Neutrophil (primary cell): ENCODE data around the gene ABCC3.

ENCODE experiments used
- H3K27ac ChIP-seq: fragments of 200-600 bp; sonication (generic); 2 replicates; pipeline ENCODE4 v1.5.1; 2016; ENCODE audit warnings: mild to moderate bottlenecking, moderate library complexity
- H3K27me3 ChIP-seq: fragments of 200-600 bp; sonication (generic); 2 replicates; pipeline ENCODE4 v1.6.0; 2016; ENCODE audit warnings: mild to moderate bottlenecking
- H3K36me3 ChIP-seq: fragments of 200-600 bp; sonication (generic); 2 replicates; pipeline ENCODE4 v1.5.1; 2017
- H3K4me1 ChIP-seq, 2 experiments: fragments of 200-600 bp in 1 of 2; sonication (generic) in 1 of 2; 1 replicate in 1 of 2; 2 replicates in 1 of 2; pipeline versions ENCODE4 v1.5.1 to v1.6.1; 2013 to 2016; ENCODE audit warnings: low read depth in 1 of 2, low read length in 1 of 2, mild to moderate bottlenecking in 1 of 2, moderate library complexity in 1 of 2; ENCODE audit not compliant: control insufficient read depth in 1 of 2, insufficient read depth in 1 of 2
- H3K4me3 ChIP-seq, 2 experiments: fragments of 200-600 bp in 1 of 2; sonication (generic) in 1 of 2; 1 replicate in 1 of 2; 2 replicates in 1 of 2; pipeline ENCODE4 v1.5.1; 2013 to 2016; ENCODE audit warnings: low read depth in 1 of 2, low read length in 1 of 2, mild to moderate bottlenecking in 1 of 2, moderate library complexity in 1 of 2
- H3K9me3 ChIP-seq: fragments of 200-600 bp; sonication (generic); 2 replicates; pipeline ENCODE4 v1.5.1; 2016
- CTCF ChIP-seq: fragments of 200-600 bp; sonication (generic); IDR thresholded peaks from 2 replicates; pipeline ENCODE4 v1.5.1; 2016; ENCODE audit warnings: antibody characterized with exemption

Gene ABCC3

GRCh38 chr17:50638606-50638965 is 3.9 kb downstream of the ABCC3 start:
- Histone ChIP-seq H3K27me3 (peaks cover 58% of the 10 kb centered on the region), H3K9me3 (no peaks in the 10 kb centered on the region), H3K36me3 (no peaks in the 10 kb centered on the region), H3K4me3 (no peak overlapping the region), H3K4me1 (peaks cover 4 to 14% of the 10 kb centered on the region in 2 experiments), H3K27ac (no peak overlapping the region)
- no peak for TF ChIP-seq CTCF

GRCh38 chr17:50638966-50639713 is 4.5 kb downstream of the ABCC3 start:
- TF ChIP-seq CTCF, result no peak
- no peak overlapping the region for H3K27ac ChIP-seq
- no peak overlapping the region for H3K4me3 ChIP-seq
- H3K27me3 ChIP-seq, result peaks cover 53% of the 10 kb centered on the region
- no peaks in the 10 kb centered on the region for H3K36me3 ChIP-seq
- no peaks in the 10 kb centered on the region for H3K9me3 ChIP-seq
- H3K4me1 ChIP-seq, result peaks cover 4 to 14% of the 10 kb centered on the region in 2 experiments

GRCh38 chr17:50640686-50641351 is 6.1 kb downstream of the ABCC3 start:
- H3K4me1 ChIP-seq, result peaks cover 4 to 6% of the 10 kb centered on the region in 2 experiments
- H3K36me3 ChIP-seq, result no peaks in the 10 kb centered on the region
- H3K4me3 ChIP-seq, result no peak overlapping the region
- no peak for TF ChIP-seq CTCF
- H3K27me3 ChIP-seq, result peaks cover 36% of the 10 kb centered on the region
- no peak overlapping the region for H3K27ac ChIP-seq
- H3K9me3 ChIP-seq, result no peaks in the 10 kb centered on the region

GRCh38 chr17:50641357-50641756 is 6.7 kb downstream of the ABCC3 start:
- no peak for TF ChIP-seq CTCF
- Histone ChIP-seq H3K4me1 (peaks cover 4 to 6% of the 10 kb centered on the region in 2 experiments), H3K9me3 (no peaks in the 10 kb centered on the region), H3K4me3 (no peak overlapping the region), H3K27me3 (peaks cover 31% of the 10 kb centered on the region), H3K36me3 (no peaks in the 10 kb centered on the region), H3K27ac (no peak overlapping the region)

GRCh38 chr17:50642071-50642721 is 7.5 kb downstream of the ABCC3 start:
- Histone ChIP-seq H3K27me3 (peaks cover 22% of the 10 kb centered on the region), H3K36me3 (no peaks in the 10 kb centered on the region)
- TF ChIP-seq CTCF, result no peak

More at GRCh38 chr17:50642071-50642721, 7.5 kb downstream of the ABCC3 start:
- Histone ChIP-seq H3K4me1 (peaks cover 4 to 6% of the 10 kb centered on the region in 2 experiments), H3K4me3 (no peak overlapping the region), H3K27ac (no peak overlapping the region), H3K9me3 (no peaks in the 10 kb centered on the region)
